HG03439 (cell line): Measurements from ENCODE around the gene ZNF106.
A peak's percentile ranks its signal among the peaks of the same experiment; 100 is the strongest.

Source experiments
- ATAC-seq: cut with Tn5 transposase; IDR thresholded peaks from one replicate; pipeline ENCODE4 v1.9.1; 2021; ENCODE audit warnings: mild to moderate bottlenecking, moderate library complexity; ENCODE audit not compliant: unreplicated experiment

ZNF106 gene

DNA sequence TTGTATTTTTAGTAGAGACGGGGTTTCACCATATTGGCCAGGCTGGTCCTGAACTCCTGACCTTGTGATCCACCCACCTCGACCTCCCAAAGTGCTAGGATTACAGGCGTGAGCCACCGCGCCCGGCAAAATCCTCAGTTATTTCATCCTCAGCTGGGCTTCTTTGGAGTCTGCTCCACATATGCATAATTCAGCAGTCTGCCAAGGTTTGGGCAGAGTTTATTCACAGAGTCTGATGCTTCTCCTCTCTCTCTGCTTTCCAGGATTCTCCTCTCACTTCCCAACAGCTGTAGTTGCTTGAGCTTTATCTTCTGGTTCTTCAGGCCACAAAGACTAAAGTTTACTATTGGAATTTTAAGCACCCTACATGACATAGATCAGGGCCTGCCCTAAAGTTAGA is 8.2 kb downstream of the ZNF106 start:
- no peak for ATAC-seq

DNA sequence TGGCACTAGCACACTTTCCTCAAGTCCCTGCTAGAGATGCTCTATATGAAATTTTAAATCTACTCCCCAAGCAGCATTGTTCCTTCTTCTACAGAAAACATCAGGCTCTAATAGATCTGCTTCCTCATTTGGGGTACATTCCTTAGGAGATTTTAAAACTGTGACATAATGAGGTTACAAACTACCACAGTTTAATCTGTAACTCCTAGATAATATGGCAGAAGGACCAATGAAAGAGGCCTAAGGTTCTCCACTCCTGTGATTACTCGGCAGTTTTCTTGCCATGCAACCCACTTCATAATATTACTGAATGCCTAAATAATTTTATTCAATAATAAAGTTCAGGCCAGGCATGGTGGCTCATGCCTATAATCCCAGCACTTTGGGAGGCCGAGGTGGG is 16.1 kb downstream of the ZNF106 start:
- ATAC-seq = no peak

DNA sequence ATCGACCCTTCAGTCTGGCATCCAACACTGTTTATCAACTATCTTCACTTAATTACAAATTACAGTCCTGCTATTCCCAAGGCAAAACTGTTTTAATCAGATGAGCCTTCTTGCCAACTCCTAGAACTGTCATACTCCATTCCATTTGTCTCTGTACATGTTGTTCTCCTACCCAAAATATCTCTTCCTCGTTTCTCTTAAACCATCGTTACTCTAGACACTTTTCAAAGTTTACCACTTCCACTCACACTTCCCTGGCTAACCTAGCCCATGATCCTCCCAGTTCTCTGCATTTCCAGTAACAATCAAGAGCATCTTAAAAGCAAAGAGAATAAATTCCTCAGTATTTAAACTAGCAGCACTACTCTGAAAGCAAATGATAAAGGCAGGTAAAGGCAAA is 19.9 kb downstream of the ZNF106 start:
- ATAC-seq = no peak

DNA sequence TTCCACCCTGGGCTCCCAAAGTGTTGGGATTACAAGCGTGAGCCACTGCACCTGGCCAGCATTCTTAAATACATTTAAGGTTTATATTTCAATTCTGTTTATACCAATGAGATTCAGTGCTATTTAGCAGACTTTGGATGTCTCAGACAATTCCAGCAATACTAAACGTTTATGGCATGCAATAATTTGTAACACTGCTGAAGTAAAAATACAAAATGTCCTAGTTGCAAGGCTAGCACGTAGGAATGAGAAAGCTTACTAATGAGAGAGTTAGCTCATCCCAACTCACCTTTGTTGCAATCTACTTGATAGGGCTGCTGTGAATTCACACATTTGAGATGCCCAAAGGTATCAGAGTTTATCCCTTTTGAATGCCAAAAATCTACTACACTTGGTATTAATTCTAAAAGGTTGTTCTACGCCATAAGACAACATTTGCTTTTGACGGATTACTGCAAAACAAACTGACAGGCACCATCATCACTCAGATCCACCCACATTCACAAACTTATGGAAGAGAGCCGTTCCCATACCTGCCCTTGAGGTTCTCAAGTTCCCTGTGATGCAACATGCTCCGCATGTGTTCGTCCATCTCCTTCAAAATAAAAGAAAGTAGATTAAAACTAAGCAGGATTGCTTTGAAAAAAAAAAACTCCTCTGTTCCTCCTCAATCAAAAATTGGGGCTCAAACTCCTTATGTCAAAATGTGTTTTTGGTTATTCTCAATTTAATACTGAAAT is 25.3 kb downstream of the ZNF106 start:
- ATAC-seq = no peak

DNA sequence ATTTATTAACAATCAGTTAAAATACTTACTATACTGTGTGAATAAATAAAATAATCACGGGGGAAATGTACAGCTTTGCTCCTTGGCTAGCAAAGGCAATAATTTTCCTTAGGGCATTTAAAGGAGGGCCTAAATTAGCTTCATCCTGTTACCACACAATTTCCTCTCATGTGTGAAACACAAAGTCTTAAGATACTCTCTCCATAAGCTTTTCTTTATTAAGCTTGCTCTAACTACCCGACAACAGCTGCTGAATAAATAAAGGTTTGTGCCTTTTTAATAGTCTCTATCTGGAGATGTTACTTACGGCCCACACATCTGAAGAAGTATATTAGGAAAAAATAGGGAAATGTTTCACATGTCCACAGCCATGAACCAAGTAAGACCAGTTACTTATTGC is 29.7 kb downstream of the ZNF106 start:
- ATAC-seq = no peak

DNA sequence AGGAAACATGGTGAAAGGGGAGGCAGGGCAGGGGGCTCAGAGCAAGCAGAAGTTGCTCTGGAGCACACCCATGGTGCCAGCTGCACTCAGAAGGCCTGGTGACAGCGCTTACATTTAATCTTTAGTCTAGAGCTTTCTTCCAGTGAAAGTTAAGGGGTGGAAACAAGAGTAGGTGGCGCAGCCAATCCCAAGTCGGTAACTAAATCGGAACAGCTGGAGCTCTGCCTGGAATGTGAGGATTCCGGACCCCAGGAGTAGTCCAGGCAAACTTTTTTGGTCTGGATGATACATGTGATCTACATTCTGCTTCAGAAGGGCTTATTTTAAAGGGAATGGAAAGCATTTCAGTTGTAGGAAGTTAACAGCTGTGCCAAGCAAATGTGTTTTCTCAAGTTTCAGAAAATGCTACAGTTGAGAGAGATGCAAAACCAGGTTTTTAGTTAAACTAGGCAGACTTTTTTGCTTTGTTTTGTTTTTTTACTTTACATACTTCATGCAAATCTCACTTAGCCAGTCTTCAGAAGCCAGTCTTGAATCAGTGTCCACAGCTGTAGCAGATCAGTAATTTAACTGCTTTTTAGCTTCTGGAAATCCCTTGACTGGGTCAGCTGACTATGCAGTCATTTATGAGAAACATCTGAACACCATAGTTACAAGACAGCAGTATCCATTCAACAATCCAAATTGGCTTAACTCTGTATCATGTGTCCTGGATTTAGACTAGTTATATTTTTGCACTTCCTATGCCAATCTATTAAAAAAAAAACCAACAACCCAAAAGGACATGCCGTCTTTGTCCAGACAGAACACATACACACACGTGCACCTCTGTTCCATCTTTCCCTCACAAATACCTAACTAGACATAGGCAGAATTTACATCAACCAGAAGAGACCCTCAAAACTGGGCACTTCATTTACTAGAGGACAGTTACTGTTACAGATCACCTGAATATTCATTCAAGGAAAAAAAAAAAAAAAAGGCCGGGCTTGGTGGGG is 33.2 kb downstream of the ZNF106 start:
- peak; percentile 78 for ATAC-seq

DNA sequence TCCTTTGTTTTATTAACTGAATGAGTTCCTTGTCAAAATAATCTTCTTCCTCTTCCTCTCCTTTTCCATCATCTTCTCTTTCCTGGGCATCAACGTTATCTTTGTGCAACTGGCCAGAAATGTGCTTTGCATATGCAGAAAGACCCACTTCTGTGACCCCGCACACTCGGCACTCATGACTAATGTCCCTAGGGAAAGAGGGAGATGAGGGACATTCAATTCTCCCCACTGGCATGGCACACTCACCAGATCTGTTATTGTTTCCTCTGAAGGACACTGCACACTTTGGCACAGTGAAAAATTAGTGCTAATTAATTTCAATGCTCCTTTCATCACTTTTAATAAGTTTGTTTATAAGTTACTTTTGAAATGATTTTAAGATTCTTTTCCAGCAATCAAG is 34.0 kb downstream of the ZNF106 start:
- no peak for ATAC-seq

DNA sequence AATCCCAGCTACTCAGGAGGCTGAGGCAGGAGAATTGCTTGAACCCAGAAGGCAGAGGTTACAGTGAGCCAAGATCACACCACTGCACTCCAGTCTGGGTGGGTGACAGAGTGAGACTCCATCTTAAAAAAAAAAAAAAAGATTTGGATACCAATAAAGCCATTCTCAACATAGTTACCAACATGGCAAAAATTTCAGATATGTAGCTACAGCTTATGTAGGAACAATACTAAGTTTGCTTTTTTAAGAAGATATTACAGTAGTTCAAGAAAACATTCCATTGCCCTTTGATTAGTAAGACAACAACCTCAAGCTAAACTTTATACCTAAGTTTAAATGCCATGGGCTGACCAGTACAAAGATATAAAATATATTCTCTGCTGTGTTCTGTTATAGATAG is 34.4 kb downstream of the ZNF106 start:
- ATAC-seq = no peak

DNA sequence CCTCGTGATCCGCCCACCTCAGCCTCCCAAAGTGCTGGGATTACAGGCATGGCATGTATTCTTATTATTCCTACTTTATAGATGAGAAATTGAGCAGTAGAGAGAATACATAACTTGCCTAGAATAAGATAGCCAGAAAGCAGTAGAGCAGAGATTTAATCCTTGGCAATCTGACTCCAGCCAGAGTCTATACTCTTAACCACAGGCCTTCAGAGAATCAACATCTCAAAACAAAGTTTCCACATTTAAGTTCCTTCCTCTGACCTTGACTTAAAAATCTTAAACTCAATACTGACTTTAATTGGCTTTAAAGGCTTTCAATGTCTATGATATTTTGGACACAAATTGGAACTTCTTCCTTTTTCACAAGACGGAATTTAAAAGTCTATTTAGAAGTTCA is 37.1 kb downstream of the ZNF106 start:
- no peak for ATAC-seq

DNA sequence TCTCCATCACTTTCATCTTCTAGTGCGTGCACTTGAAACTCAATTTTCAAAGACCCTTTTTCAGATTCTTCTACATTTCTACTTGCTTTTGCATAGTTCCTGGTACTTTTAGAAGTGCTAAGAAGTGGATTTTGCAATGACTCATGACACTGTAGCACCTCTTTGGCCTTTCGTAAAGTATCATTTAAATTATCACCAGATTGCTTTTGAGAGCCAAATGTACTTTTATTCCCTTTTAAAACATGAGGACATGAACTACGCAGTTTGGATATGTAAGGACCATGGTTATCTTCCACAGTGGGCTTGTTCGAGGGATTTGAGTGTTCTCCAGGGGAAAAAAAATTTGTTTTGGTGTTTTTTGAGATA is 40.5 kb downstream of the ZNF106 start:
- ATAC-seq = no peak

DNA sequence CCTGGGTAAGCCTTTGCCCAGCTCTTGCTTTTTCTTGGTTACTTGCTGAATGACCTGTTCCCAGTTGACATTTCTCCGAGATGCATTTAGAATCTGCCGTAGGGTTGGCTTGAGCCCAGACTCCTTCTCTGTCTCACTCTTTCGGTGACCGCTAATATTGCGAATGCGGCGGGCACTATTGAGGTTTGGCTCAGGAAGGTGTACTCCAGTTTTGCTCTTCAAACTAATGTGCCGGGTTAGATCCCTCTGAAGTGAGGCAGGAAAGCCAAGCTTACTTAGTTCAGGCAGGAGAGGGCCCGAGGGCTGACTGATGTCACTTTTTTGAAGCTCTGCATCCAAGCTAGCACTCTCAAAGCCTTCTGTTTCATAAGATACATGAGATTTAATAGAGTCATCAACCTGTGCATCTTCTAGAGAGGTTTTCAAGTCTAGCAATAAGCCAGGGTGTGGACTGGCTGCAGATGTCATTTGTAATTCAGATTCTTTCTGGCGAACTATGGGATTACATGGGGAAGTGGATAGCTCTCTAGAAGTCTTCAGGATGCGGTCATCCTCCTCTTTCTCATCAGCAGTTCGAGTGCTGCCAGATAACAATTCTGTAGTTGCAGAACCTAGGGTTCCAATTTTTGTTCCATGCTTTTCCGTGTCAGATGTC is 41.0 kb downstream of the ZNF106 start:
- ATAC-seq = no peak

DNA sequence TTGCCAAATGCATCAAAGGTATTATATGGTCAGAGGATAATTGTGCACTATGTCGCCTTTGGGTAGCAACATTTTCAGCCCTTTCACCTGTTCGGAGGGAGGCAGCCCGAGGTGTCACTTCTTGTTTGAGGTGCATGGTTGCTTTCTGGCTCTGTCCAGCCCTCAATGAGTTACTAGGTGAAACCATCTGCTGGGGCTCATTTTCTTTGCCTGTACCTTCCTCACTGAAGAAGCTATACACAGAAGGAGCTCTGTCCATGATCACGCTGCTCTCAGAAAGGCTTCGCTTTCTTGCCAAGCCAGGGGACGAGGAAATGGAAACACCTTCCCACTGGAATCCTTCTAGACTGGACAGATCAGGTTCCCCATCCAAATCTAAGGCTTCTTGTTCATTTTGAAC is 42.7 kb downstream of the ZNF106 start:
- ATAC-seq = no peak

DNA sequence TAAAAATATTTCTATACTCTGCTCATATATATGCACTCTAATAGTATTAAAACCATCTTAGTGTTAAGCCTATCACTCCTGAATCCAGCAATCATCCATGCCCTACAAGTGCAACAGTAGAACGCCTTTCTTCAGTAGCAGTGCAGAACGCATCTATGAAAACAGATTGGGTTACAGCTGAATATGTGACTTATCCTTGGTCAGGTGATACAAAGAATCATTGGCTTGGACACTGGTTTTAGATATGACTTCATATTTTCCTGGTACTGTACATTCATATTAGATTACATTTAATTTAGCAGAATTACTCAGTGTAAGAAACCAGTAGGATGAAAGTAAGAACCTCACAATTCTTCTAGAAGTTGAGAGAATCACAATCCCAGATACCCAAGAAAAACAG is 43.3 kb downstream of the ZNF106 start:
- no peak for ATAC-seq

DNA sequence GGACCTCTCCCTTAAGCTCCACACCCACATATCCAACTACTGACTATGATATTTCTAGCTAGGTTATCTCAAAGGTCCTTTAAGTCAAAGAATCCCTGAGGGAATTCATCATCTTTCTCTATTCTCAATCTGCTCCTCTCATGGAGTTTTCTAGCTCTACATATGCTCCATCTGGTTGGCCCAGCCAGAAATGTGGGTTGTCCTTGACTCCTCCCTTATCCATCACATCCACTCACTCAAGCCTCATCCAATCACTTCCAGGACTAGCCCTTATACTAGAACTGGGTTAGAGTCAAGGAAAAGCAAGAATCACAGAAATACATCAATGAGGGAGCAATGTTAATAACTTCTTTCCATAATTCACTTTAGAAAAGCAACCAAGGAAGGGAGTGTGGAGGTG is 45.4 kb downstream of the ZNF106 start:
- no peak for ATAC-seq

DNA sequence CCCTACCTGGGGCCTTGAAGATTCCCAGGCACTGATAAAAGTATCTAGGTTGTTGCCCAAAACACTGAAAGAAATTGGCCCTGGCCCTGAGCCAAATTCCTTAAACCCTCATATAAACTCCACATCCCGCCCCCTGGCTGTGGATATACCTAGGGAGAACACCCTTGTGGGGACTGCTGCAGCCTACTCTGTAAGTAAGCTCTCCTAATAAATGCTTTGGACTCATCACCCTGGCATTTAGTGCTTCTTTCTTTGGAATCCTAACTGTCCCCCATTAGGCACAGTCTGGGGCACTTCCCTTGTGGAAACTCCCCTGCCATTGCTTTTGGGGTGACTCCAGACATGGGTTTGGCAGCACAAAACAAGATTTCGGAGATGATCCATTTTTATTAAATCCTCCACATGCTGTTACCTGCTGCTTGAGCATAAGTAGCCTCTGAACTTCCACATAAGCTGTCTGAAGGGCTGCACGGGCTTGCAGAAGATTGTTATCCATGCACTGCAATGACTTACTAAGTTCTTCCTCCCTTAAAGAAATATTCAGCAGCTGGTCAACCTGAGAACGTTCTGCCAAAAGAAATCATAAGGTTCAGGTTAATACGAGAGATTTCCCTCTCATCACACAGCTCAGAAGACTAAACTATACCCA is 46.4 kb downstream of the ZNF106 start:
- no peak for ATAC-seq

DNA sequence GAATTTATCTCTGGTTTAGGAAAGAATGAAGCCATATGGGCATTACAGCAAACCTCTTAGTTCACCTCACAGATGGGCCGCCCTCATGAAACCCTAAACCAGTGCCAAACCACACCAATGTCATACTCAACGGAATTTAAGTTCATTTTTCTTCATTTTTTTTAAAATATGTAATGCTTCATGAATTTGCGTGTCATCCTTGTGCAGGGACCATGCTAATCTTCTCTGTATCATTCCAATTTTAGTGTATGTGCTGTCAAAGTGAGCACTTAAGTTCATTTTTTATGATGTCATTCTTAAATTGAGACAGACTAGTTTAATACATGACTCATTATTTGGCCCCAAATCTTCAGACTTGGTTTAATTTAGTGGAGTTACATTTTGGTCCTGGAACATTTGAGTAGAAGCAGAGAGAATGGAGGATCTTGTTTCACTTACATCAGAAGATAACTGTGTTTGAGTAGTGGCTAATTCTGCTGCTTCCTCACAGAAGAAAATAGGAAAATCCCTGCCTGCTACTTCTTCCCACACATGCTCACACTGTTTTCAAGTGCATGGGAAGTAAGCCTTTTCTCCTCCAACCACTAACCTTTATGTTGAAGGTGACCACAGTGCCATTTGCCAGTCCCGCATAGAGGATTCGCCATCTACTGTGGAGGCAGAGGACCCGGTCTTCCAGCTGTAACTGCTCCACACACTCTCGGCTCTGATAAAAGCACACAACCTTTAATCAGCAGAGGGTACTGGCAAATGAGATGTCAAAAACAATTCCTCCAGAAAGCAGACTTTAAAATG is 63.3 kb downstream of the ZNF106 start:
- ATAC-seq = no peak

DNA sequence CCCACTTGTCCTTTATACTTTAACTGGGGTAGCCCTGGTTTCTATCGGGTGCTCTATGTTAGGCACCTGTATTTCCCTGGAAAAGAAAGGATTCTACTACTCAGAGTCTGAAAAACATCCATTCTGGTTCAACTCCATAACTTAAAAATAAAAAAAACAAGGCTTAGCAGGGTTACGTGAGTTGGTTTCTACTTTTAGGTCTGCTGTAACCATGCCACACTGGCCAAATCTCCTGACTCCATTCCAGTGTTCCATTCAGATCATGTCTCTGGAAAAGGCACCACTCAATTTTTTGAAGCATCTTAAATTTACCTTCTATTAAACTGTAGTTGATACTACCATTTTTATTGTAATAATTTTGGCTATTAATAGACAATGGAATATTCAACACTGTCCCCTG is 69.6 kb downstream of the ZNF106 start:
- ATAC-seq = no peak

DNA sequence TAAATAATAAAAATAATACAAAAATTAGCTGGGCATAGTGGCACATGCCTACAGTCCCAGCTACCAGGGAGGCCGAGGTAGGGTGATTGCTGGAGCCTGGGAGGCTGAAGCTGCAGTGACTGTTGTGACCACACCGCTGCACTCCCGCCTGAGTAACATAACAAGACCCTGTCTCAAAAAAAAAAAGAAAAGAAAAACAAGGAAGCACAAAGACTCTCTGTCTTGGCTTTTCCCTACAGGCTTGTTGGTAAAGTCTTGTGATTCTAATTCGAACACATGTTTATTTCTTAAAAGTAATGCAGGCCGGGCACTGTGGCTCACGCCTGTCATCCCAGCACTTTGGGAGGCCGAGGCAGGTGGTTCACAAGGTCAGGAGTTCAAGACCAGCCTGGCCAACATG is 71.6 kb downstream of the ZNF106 start:
- no peak for ATAC-seq

DNA sequence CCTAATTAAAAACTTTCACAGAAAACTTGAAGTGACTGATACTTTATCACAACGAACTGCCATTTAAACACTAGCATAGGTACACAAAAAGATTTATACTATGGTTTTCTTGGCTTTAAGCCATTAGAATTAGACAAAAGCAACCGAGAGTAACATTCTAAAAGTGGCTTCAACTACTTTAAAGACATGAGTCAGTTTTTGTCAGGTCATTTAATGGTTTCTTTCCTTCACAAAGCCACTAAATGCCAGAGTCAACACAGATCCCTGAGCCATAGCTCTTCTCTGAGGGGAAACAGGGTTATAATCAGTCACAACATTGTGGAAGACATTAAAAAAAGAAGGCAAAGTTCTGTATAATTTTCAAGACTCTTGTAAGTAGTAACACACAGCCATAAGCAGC is 77.0 kb downstream of the ZNF106 start:
- ATAC-seq = no peak

DNA sequence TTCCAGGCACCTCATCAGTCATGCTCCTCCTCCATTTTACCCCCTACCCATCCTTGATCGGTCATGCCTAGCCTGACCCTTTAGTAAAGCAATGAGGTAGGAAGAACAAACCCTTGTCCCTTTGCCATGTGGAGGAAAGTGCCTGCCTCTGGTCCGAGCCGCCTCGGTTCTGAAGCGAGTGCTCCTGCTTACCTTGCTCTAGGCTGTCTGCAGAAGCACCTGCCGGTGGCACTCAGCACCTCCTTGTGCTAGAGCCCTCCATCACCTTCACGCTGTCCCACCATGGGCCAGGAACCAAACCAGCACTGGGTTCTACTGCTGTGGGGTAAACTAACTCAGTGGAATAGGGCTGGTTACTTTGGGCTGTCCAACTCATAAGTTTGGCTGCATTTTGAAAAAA is 79.1 kb downstream of the ZNF106 start:
- ATAC-seq = no peak
